B cell (primary cell): ENCODE data around the gene LIPG.

Experiments
- CTCF ChIP-seq: fragments of 200-600 bp; IDR thresholded peaks from one replicate; pipeline ENCODE4 v1.8.0; 2022; ENCODE audit warnings: antibody characterized with exemption, mild to moderate bottlenecking
- EZH2 ChIP-seq: IDR thresholded peaks from 2 replicates; pipeline ENCODE4 v1.6.1; 2012; ENCODE audit warnings: borderline replicate concordance, low read depth, mild to moderate bottlenecking, moderate library complexity, low read length; ENCODE audit not compliant: insufficient read depth, poor library complexity, severe bottlenecking

- TF ChIP-seq EZH2 (no peak), CTCF (no peak)
These were observed 44.4 kb upstream of the LIPG start for GRCh38 chr18:49517483-49517882.
